Right atrium auricular region (tissue), 2 donors: ENCODE data around the gene SLC22A23. TPM values are rescaled to one million over a fixed set of nuclear protein-coding genes. Genes with fewer than 3 reads are reported as not detected.

ENCODE experiments used
- DNase-seq: peaks from one replicate; pipeline ENCODE4 v3.0.0-alpha.2; 2019; ENCODE audit warnings: low spot score
- H3K27ac ChIP-seq, 2 donors: fragments of 200-600 bp; sonication (generic); 1 replicate in 1 of 2; 2 replicates in 1 of 2; pipeline ENCODE4 v1.5.1; 2016 to 2019
- H3K27me3 ChIP-seq, 2 donors: fragments of 200-600 bp; sonication (generic); one replicate each; pipeline versions ENCODE4 v1.5.1 to v1.6.0; 2017 to 2019
- H3K36me3 ChIP-seq: fragments of 200-600 bp; sonication (generic); one replicate; pipeline ENCODE4 v1.5.1; 2016
- H3K4me1 ChIP-seq, 2 donors: fragments of 200-600 bp; sonication (generic); one replicate each; pipeline versions ENCODE4 v1.5.1 to v1.6.0; 2017 to 2019
- H3K4me3 ChIP-seq, 2 donors: fragments of 200-600 bp; sonication (generic); 1 replicate in 1 of 2; 2 replicates in 1 of 2; pipeline ENCODE4 v1.5.1; 2017 to 2019; ENCODE audit warnings: mild to moderate bottlenecking in 1 of 2, moderate library complexity in 1 of 2
- H3K9me3 ChIP-seq, 2 donors: fragments of 200-600 bp; sonication (generic); one replicate each; pipeline ENCODE4 v1.5.1; 2019
- CTCF ChIP-seq, 2 donors: fragments of 200-600 bp; sonication (generic); IDR thresholded peaks; one replicate each; pipeline ENCODE4 v1.5.1; 2019; ENCODE audit warnings: antibody characterized with exemption in 2 of 2
- total RNA-seq, 2 donors: library from RNA; depleted of rRNA; stranded (reverse); fragments of >200 nt; gene quantifications; one replicate each; pipeline ENCODE4 v1.1.0, GENCODE V29; 2016

SLC22A23 gene
- total RNA-seq, 2 donors from 2014 or later = 2.9 to 7.2 TPM

GRCh38 chr6:3280091-3280490, 176.8 kb downstream of the SLC22A23 start:
- Histone ChIP-seq H3K36me3 (no peaks in the 10 kb centered on the region), H3K27me3 (no peaks in the 10 kb centered on the region), H3K27ac (no peak overlapping the region), H3K4me1 (peaks cover 0 to 22% of the 10 kb centered on the region in 2 donors), H3K9me3 (no peaks in the 10 kb centered on the region), H3K4me3 (no peak overlapping the region)
- no peak for TF ChIP-seq CTCF (IDR thresholded peaks at IDR 0.05)
- DNase-seq = no peak

- no peak for DNase-seq
- no peak for TF ChIP-seq CTCF (IDR thresholded peaks at IDR 0.05)
- no peaks in the 10 kb centered on the region for H3K27me3 ChIP-seq
Measured at GRCh38 chr6:3278691-3279090, 178.2 kb downstream of the SLC22A23 start.

DNA sequence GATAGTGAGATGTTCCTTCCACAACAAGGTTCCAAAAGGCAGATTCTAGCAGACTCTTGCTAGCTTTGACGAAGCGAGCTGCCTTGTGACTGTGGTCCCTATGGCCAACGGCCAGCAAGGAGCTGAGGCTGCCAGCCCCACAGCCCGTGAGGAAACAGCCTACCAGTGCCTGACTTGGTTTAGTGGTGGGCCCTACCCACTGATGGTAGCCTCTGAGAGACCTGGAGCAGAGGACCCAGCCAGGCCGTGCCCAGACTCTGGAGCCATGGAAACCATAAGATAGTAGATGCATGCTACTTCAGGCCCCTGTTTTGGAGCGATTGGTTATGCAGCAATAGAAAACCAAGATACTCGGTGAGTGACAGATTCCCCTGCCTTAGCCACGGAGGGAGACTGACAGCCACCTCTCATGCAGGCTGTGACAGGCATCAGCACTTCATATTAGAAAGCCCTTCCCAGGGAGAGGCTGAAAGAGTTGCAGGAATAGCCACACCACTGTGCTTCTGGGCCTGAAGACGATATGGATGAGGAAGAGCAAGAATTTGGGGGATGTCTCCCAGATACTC, 178.9 kb downstream of the SLC22A23 start:
- Histone ChIP-seq H3K4me1 (peaks cover 0 to 21% of the 10 kb centered on the region in 2 donors), H3K4me3 (no peak overlapping the region), H3K36me3 (no peaks in the 10 kb centered on the region), H3K27ac (no peak overlapping the region), H3K27me3 (no peaks in the 10 kb centered on the region), H3K9me3 (no peaks in the 10 kb centered on the region)
- no peak for DNase-seq
- TF ChIP-seq CTCF (IDR thresholded peaks at IDR 0.05) = no peak

More at GRCh38 chr6:3278691-3279090, 178.2 kb downstream of the SLC22A23 start:
- Histone ChIP-seq H3K9me3 (no peaks in the 10 kb centered on the region), H3K27ac (no peak overlapping the region), H3K4me1 (peaks cover 0 to 22% of the 10 kb centered on the region in 2 donors), H3K36me3 (no peaks in the 10 kb centered on the region), H3K4me3 (no peak overlapping the region)

- Histone ChIP-seq H3K4me3 (no peak overlapping the region), H3K27ac (no peak overlapping the region), H3K4me1 (peaks cover 0 to 14% of the 10 kb centered on the region in 2 donors), H3K36me3 (no peaks in the 10 kb centered on the region), H3K9me3 (no peaks in the 10 kb centered on the region), H3K27me3 (no peaks in the 10 kb centered on the region)
- TF ChIP-seq CTCF (IDR thresholded peaks at IDR 0.05) = no peak
- DNase-seq = no peak
Measured at GRCh38 chr6:3277251-3277650, 179.6 kb downstream of the SLC22A23 start.

DNA sequence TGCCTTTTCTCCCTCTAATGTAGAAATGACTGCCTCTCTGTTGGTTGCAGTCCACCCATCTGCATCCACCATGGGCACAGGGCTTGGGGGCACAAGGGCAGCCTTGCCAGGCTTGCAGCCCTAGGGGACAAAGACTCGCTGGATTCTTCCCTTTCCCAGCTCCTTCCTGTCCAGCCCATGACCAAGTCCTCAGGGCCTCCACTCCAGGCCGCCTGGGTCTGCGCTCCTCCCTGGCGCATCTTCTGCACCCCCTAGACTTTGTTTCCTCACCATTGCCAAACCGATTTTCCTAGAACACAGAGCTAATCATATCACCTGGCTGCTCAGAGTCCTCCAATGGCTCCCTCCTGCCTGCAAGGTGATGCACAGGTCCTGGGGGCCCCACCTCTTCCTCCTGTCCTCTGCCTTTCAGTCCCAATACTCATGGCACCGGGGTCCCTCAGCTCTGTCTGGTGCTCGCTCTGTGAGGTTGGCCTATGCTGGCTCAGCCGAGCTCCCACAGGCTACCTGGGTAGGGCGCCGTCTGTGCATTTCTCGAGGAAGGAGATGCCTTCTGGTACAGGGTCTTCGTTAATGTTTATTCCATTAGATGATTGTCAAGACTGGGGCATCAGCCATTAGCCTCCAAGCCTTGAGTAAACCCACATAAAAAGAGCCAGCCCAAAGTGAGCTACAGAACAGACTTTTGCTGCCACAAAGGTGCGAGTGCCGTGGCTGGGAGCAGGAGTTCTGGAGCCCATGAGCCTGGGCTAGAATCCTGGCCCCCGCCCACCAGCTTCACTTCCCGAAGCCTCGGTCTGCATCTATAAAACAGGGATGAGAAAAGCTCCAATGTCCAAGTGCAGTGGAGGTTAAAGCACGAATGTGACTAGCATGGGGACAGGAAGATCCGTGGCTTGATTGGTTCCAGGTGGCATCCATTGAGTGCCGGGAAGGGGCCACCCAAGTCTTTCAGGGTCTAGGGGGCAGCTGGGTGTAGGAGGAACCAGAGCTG, 180.4 kb downstream of the SLC22A23 start:
- Histone ChIP-seq H3K4me3 (no peak overlapping the region), H3K4me1 (peaks cover 0 to 6% of the 10 kb centered on the region in 2 donors)
- no peak for TF ChIP-seq CTCF (IDR thresholded peaks at IDR 0.05)

More for the DNA sequence above, 180.4 kb downstream of the SLC22A23 start:
- H3K9me3 ChIP-seq = no peaks in the 10 kb centered on the region
- H3K36me3 ChIP-seq = peaks cover 6% of the 10 kb centered on the region
- DNase-seq = no peak
- no peaks in the 10 kb centered on the region for H3K27me3 ChIP-seq
- H3K27ac ChIP-seq = no peak overlapping the region
